Body of pancreas (tissue), 4 donors: ENCODE results near the gene PITPNM2.

Experiments used
- POLR2A ChIP-seq, 3 donors: fragments of 450-650 bp; IDR thresholded peaks; one replicate each; pipeline ENCODE4 v1.6.1; 2016; ENCODE audit warnings: antibody characterized with exemption in 3 of 3, mild to moderate bottlenecking in 2 of 3
- TF ChIP-seq, protein P1 (sequence below), 7 experiments: fragments of 450-650 bp in 4 of 7; fragments of 200-600 bp in 3 of 7; sonication (generic) in 3 of 7; IDR thresholded peaks; one replicate each; pipeline ENCODE4 v1.5.1; 2016 to 2019; ENCODE audit warnings: antibody characterized with exemption in 7 of 7

DNA sequence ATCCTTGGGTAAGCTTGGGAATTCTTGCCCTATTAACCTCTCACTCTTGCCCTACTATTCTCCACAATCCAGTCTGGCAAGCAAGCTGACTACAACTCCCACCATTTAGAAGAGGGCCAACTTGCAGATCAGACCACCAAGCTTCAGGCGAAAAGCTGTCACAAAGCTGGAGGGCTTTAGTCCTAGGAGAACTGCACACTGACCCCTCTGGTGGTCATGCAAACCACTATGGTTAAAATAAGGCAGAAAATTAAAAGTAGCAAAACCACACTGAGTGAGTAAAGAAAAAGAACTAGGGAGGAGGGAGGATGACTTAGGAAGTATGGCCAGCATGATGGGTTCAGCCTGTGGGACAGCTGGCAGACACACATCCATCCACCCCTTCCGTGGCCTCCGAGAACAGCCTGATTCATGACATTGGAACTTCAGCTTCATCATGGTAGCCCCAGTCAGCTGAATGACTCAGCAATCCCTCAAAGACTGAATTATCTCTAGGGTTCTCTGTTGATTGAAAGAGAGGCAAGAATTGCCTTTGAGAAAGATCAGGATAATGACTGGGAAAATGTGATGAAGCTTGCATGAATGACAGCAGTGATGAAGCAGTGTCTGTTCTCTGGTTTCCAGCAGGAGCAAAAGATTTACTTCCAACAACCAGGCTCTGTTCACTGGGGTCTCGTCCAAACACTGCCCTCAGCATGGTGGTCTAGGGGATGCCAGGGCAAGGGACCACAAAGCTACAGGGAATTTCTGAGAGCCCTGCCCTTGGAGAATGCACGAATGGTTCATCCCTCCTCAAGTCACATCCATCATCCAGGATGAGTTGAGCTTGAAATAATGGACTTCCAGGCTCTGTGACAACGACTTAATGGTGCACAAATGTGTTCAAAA is 24.4 kb downstream of the PITPNM2 start:
- TF ChIP-seq, protein P1, sequence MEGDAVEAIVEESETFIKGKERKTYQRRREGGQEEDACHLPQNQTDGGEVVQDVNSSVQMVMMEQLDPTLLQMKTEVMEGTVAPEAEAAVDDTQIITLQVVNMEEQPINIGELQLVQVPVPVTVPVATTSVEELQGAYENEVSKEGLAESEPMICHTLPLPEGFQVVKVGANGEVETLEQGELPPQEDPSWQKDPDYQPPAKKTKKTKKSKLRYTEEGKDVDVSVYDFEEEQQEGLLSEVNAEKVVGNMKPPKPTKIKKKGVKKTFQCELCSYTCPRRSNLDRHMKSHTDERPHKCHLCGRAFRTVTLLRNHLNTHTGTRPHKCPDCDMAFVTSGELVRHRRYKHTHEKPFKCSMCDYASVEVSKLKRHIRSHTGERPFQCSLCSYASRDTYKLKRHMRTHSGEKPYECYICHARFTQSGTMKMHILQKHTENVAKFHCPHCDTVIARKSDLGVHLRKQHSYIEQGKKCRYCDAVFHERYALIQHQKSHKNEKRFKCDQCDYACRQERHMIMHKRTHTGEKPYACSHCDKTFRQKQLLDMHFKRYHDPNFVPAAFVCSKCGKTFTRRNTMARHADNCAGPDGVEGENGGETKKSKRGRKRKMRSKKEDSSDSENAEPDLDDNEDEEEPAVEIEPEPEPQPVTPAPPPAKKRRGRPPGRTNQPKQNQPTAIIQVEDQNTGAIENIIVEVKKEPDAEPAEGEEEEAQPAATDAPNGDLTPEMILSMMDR (IDR thresholded peaks at IDR 0.05), result no peak
- TF ChIP-seq POLR2A (IDR thresholded peaks at IDR 0.05), result no peak
